HG03039 (cell line): Measurements from ENCODE around the gene DLST.

Source experiments
- ATAC-seq: cut with Tn5 transposase; IDR thresholded peaks from one replicate; pipeline ENCODE4 v1.9.1; 2021; ENCODE audit warnings: mild to moderate bottlenecking, moderate library complexity; ENCODE audit not compliant: unreplicated experiment

Gene DLST

GRCh38 chr14:74892745-74893144 lies 11.0 kb downstream of the DLST start:
- no peak for ATAC-seq

- no peak for ATAC-seq
Measured at GRCh38 chr14:74893614-74894091, 11.9 kb downstream of the DLST start.

GRCh38 chr14:74896400-74896799 lies 14.7 kb downstream of the DLST start:
- ATAC-seq: no peak

GRCh38 chr14:74897642-74898041 lies 15.9 kb downstream of the DLST start:
- no peak for ATAC-seq

- no peak for ATAC-seq
Measured at GRCh38 chr14:74898083-74898482, 16.4 kb downstream of the DLST start.

GRCh38 chr14:74898694-74899093 lies 17.0 kb downstream of the DLST start:
- no peak for ATAC-seq

- ATAC-seq: no peak
Measured at GRCh38 chr14:74902941-74903705, 21.4 kb downstream of the DLST start.

- ATAC-seq: no peak
Measured at GRCh38 chr14:74904635-74905503, 23.2 kb downstream of the DLST start.

- no peak for ATAC-seq
Measured at GRCh38 chr14:74905595-74906142, 24.0 kb downstream of the DLST start.

- ATAC-seq: no peak
Measured at GRCh38 chr14:74906925-74907521, 25.3 kb downstream of the DLST start.

- no peak for ATAC-seq
Measured at GRCh38 chr14:74907744-74908143, 26.0 kb downstream of the DLST start.

GRCh38 chr14:74908861-74909341 lies 27.2 kb downstream of the DLST start:
- ATAC-seq: no peak

GRCh38 chr14:74909501-74909900 lies 27.8 kb downstream of the DLST start:
- no peak for ATAC-seq

- ATAC-seq: no peak
Measured at GRCh38 chr14:74909911-74910310, 28.2 kb downstream of the DLST start.

GRCh38 chr14:74910556-74910955 lies 28.8 kb downstream of the DLST start:
- ATAC-seq: no peak

- ATAC-seq: no peak
Measured at GRCh38 chr14:74911221-74911620, 29.5 kb downstream of the DLST start.

GRCh38 chr14:74911704-74912103 lies 30.0 kb downstream of the DLST start:
- ATAC-seq: no peak

- ATAC-seq: no peak
Measured at GRCh38 chr14:74912111-74912510, 30.4 kb downstream of the DLST start.

- ATAC-seq: no peak
Measured at GRCh38 chr14:74912801-74913200, 31.1 kb downstream of the DLST start.

GRCh38 chr14:74913393-74913910 lies 31.7 kb downstream of the DLST start:
- no peak for ATAC-seq
